Kidney glomerular epithelial cell (primary cell): ENCODE data around the gene ZDHHC17.

Source experiments
- DNase-seq: peaks from one replicate; lab custom pipeline; 2025; lab: John Stamatoyannopoulos, UW

Gene ZDHHC17

DNA sequence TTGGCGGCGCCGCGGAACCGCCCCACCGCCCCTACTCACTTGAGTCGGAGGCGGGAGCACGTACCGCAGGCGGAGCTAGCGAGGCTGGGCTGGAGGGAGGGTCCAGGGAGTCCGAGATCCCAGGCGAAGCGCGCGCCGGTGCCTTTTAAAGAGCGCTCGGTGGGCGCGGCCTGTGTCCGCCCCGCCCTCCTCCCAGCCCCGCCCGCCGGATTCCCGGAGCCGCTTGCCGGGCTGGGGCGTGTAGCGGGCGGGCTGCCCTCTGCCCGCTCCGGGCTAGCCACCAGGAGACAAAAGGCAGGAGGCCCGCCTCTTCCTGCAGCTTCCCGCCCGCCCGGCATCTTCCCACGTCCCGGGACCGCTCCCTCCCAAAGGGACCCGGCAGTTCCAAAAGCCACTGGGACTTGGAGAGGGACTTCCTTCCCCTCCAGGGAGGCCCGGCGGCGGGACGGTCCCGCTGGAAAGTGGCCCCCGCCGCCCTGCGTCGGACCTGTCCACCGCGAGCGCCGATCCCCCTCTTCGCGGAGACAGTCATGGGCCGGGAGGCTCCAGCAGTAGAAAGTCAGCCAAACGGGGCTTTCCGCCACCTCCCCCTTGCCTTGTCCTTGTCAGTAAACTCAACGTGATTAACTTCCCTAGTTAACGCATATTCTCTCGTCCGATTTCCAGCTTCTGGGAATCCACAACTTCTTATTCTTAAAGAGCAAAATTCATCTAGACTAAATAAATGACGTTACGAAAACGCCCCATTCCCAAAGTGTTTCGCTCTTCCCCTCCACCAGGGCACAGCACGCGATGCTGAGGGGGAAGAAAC, 115.2 kb downstream of the ZDHHC17 start, which contains the start of gene CSRP2:
CSRP2 (minus strand) TSS at position 121 of the 811 bp plus-strand sequence. CDS start 12,759 bp downstream, outside the sequence.
- peak; percentile 85 for DNase-seq

DNA sequence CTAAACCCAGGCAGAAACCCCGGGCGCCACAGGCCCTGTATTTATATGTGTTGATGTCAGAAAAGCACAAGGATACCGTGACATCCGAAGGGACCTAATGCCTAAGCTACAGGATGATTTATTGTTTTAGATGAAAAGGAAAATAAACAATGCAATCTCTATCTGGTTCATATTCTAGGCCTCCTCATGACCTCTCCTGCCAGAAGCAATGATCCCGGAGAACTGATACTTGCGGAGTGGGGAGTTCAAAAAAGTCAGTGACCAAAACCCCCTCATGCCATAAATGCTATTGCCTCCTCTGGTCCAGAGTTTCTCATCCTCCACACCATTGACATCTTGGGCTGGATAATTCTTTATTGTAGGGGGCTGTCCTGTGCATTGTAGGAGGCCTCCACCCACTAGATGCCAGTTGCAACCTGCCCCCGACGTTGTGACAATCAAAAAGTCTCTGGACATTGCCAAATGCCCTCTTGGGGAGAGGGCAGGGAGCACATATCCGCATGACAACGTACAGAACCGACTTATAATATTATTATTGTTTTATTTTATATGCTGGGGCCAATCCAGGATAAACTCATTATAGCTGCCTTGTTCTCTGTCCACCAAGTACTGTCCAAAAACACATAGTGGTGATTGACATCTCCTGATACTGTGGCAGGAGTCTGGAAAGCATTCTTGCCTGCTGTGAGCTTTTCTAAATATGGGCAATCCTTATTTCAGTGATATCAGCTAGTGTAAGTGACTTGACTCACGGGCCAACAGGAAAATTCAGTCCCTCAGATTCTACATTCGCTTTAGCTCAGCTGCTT, 116.0 kb downstream of the ZDHHC17 start:
- no peak for DNase-seq

DNA sequence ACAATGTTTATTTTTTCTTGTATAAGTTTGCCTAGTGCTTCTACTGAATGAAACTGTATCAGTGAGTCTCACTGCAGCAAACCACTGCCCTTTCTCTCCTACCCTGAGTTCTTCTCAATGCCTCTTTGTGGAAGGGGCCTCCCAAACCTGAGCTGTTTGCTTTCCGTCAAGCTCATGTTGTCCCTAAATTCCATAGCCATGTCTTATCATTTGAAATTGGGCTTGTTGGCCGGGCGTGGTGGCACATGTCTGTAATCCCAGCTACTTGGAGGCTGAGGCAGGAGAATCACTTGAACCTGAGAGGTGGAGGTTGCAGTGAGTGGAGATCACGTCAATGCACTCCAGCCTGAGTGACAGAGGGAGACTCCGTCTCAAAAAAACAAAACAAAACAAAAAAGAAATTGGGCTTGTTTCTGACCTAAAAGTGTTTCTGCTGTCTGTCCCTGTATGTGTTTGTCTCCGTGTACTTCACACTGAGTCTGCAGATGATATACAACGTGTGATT, 116.7 kb downstream of the ZDHHC17 start:
- DNase-seq = no peak

DNA sequence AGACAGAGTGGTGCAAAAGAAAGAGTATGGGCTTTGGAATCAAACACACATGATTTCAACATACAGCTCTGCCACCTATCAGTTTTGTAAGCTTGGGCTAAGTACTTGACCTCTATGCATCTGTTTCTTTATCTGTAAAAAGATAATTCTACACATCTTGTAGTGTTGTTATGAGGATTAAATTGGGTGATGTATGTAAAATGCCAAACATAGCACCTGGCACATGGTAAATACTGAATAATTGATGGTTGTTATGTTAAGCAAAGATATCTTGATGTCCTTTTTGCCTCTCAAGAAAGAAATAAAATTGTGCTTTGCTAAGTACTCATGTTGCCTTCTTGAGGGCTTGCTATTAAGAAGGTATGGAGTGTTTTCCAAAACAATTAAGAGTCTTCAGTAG, 117.2 kb downstream of the ZDHHC17 start:
- no peak for DNase-seq

DNA sequence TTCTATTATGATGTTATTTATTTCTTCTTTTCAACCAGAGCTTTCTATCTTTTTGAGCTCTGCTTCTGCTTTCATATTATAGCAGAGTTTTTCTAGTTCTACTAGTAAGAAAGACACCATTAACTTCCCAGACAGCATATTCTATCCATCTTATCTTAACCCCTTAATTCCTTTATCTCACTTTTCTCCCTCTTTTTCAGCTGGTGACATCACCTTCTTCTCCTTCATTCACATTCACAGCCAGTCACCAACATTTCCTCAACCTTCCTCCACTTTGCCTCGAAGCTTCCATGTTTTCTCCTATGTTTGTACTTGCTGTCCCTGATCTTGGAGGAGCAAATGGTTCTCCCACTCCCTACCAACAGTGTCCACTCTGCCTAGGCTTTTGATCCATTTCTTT, 118.5 kb downstream of the ZDHHC17 start:
- no peak for DNase-seq

DNA sequence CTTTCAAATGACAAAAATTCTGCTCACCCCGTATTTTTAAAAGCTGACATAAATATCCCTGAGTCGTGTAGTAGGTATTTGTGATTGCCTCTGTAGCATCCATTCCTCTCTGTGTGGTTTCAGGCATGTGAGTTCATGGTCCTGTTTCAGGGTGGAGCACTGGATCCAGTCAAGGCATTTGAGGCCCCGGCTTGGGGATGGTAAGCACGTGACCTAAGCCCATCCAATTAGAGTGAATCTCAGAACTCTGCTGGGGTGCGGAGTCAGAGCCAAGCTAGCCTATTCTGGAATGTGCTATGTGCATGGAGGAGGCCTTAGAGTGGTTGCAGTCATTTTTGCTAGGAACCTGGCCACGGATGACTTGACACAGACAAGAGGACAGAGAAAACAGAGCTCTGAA, 119.2 kb downstream of the ZDHHC17 start:
- peak; percentile 78 for DNase-seq

DNA sequence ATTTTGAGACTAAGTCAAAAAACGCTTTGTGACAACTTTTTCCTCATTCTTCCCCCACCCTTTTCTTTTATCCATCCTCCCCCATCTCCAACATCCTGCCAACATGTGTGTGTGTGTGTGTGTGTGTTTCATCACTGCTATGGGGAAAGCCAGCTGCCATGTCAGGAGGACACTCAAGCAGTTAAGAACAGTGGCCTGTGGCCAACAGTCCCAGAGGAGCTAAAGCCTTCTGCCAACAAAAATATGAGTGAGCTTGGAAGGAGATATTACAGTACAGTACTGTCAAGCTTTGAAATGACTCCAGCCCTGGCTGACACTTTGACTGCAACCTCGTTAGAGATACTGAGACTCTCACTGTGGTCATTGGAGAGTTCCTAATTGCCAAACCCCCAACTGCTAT, 119.9 kb downstream of the ZDHHC17 start:
- peak; percentile 10 for DNase-seq

DNA sequence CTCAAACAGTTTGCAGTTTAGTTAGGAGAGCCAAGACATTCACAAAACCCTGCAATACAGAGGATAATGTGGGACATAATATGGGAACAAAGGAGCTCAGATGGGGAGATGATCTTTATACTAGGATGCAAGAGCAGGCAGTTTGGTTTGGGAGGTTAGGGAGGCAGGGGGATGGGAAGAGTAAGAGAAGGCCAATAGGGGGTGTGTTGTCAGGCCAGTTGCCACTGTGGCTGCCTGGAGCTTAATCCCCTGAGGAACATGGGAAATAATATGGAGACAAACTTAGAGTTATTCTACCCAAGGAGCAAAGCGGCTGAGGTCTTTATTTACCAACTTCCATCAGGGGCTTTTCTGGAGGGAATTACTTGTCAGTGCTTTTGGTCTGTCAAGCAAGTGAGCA, 124.9 kb downstream of the ZDHHC17 start:
- DNase-seq = no peak

DNA sequence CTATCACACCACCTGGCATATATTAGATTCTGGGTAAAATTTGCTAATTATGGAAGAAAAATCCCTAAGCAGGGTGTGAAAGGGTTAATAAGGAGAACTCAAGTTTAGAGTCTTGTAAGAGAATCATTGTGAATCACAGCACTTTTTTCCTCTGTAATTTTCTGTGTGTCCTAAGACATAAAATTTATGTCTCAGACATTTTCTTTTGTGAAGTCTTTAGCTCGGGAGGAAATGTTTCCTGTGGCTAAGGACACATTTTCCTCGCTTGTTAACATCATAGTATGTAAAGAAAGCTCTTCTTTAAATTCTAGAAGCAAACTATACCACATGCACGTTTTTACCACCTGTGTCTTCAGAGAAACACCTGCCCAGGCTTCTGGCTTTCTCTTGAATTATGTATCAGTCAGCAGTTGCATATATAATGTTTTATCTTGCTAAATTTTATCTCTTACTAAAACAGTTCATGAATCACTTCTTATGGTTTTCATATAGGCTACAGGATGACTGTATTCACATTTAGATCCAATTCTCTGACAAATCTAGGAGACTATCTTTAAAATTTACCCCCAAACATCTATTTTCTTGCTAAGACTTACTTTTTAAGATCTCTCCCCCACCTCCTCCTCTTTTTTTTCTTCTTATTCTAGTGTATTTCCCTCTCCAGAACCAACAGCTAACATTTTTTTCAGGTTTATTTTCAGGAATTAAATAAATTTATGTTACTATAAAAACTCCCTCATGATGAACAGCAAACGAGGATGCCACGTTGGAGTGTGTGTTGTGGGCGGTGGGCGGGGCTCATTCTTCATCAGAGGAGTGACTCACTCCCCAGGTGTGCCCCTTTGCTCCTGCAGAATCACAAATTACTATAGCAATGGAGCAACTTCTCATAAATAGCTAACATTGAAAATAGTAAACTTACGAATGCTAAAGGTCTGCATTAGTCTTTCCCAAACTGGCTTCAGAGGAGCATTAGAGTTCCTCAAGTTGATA, 126.5 kb downstream of the ZDHHC17 start:
- no peak for DNase-seq

DNA sequence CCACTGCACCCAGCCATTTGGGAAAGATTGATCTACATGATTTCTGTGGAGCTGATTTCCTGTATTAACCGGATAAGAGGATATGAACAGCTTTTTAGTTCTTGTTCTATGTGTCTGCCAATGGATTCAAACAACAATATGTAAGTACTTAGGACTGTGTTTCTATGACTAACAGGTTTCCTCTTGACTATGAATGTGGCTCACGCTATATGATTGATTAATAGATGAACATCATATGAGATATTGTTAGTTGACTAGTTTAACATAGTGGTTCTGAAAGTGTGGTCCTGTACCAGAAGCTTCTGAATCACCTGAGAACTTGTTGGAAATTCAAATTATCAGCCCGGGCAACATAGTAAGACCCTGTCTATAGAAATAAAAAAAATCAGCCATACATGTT, 127.7 kb downstream of the ZDHHC17 start:
- DNase-seq = no peak

DNA sequence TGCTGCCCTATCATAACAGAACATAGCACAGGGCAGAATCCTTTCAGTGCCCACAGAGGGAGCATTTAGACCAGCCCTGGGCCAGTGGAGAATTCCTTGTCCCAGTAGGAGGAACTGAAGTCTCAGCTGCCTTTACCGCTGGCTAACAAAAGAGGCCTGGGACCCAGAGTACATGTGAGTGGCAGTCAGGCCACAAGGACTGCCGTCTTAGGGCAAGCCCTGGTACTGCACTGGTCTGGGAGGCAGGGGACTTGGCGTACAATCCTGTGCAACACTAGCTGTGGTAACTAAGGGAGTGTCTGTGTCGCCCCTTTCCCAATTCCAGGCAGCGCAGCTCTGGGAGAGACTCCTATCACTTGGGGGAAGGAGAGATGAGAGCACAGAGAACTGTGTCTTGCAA, 131.9 kb downstream of the ZDHHC17 start:
- DNase-seq = no peak

DNA sequence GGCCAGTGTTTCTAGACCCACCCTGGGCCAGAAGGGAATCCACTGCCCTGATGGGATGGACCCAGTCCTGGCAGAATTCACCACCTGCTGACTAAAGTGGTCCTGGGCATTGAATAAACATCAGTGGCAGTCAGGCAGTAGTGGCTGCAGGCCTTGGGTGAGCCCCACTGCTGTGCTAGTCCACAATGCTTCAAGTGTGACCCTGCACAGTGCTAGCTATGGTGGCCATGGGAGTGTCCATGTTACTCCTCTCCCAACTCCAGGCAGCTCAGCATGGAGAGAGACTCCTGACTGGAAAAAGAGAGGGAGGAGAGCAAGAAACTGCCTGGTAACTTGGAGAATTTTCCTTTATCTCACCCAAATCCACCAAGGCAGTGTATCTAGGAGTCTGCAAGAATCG, 132.4 kb downstream of the ZDHHC17 start:
- DNase-seq = no peak

DNA sequence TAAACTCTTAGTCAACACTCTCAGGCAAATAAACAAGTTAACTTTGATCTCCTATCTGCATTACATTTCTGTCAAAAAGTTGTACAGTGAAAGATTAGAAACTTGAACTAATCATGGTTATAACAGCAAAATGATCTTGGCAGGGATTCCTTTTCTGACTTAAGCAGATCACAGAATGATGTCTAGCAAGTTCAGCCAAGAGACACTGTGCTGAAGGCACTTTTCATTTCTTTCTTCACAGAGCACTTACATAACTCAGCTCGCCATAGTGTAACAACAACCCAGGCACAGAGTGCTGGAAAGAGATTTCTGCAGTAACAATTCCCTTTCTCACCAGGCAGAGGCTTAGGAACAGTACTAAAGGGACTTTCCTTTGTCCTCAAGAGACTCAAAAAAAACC, 134.5 kb downstream of the ZDHHC17 start:
- DNase-seq = no peak

DNA sequence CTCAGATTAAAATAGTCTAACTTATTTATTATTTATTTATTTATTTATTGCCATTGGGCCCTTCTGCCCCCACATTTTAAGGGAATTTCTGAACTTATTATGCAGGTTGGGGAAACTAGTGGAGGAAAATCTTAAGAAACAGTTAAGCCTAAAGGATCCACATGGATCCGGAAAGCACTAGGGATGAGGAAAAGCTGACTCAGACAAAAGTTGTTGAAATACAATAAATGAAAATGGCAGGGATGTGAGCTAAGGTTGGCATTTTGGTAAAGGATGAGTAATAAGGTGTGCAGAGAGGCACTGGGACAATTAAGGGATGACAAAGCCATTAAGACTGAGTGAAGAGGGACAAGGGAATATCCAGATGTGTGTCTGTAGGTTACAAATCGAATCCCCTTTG, 135.6 kb downstream of the ZDHHC17 start:
- DNase-seq = no peak

DNA sequence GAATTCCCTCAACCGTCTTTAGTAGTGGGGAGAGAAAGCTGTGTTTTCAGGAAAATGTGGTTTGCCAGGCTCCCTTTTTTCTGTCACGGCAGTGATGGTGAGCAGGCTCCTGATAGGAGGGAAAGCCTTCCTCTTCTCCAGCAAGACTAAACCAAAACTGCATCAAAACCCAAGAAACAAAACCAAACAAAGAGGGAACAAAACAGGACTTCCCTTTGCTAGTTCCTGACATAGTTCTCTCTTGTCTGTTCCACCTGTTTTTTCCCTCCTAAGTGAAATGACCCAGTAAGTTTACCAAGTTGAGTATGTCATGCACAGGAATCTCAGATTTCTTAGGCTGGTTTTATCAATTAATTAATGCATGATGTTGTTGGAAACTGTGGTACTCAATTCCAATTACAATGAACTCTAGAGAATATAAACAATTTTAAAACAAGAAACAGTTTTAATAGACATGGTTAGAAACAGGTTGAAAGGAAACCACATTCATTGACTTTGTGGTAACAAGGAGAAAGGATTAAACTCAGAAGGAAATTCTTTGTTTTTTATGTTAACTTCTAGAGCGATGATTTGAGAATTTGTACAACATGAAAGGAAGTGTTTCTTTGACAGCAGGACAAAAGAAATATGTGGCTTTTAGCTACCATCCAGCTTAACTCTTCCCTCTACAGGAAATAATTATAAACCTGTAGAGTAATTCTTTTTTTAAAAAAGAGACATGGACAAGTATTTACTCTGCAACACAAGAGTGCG, 137.9 kb downstream of the ZDHHC17 start:
- no peak for DNase-seq
